HuH-7 (cell line): ENCODE results near the gene LGALS9B.
"Not testable (repeated sequence)": the region's sequence is repeated elsewhere in the genome, so short reads cannot be mapped to it uniquely, and the experiment has no call there.

Experiments used
- DNase-seq: peaks from one replicate; pipeline ENCODE4 v3.0.0; 2011; ENCODE audit warnings: low spot score

Gene LGALS9B

DNA sequence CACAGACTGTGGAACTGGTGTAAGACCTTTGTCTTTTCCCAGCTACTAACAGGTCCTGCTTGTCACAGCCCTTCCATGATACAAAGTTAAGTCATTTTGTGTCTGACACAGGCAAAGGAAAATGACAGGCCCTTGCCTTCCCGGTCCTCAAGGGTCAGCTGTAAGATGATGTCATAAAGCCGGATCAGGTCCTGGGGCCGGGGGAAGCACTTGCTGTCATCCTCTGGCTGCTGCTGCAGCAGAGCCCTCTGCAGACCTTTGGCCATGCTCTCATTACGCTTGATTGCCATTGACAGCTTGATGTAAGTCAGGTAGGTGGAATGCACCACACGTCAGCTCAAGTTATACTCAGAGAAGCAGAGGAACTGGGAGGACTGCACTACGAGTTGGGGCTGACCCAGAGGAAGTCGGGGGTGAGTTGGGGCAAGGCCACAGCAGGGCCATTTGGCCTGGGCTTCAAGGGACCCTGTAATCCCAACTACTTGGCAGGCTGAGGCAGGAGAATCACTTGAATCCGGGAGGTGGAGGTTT, 50.9 kb downstream of the LGALS9B start:
- DNase-seq: not testable (repeated sequence)

DNA sequence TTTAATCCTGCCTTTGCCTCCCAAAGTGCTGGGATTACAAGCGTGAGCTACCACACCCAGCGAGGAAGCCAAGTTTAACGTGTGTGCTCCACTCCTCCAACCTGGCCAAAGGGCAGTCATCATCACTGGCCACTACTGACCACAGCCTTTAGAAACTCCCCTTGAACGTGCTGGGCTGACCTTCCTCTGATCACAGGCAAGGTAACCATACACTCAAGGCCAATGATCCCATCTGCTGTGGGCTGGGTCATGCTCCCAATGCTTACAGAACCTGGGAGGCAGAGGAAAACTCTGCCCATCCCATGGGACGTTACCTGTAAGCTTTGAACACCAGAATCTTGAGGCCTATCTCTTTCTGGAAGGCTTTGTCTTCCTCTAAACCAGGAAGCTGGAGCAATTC, 51.9 kb downstream of the LGALS9B start:
- not testable (repeated sequence) for DNase-seq

DNA sequence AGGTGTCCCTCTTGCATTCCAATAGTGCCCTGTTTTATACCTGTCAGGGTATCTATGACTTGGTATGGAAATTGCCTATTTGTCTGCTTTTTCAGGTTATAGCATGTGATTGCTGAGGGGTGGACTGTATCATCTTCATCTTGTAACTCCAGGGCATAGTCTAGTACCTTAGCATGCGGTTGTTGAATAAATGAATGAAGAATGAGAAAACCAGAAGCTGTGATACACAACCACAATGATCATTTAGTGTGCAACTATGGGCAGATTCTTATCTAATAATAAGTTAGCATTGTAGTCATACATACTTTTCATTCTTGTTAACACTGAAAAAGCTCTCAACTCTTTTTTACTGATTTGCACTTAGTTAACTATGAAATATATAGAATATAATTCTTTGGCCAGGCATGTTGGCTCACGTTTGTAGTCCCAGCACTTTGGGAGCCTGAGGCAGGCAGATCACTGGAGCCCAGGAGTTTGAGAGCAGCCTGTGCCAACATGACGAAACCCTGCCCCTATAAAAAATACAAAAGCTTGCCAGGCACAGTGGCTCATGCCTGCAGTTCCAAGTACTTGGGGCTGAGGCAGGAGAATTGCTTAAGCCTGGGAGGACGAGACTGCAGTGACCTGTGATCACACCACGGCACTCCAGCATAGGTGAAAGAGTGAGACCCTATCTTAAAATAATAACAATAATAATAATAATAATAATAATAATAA, 65.9 kb downstream of the LGALS9B start:
- not testable (repeated sequence) for DNase-seq

DNA sequence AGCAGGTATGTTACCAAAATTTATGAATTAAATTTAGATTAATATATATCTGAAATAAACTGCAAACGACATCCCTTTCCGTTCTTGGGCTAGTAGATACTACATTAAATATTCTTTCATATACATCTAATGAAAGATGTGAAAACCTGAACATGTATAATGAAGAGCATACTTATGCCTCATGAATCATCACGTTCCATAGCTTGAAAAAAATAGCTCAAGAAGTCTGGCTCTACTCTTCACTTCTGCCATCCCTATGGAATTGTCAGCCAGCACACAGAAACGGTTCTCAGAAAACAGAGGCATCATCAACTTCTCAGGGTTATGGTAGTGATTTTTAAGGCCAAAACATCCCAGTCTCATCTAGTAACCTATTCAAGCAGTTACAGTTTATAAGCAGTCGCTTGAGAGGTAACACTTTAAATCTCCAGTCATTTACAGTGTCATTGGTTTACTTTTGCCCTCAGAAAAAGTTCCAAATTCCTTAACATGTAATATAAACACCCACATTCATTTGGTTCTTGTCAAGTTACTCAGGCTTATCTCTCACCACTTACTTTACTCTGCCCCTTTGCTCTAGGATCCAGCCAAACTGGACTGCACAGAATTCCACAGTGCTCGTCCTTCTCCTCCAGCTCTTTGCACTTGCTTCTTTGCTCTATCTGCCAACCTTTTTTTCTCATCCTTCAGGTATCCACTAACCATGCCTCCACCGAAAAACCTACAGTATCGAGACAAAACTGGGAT, 66.6 kb downstream of the LGALS9B start:
- DNase-seq: not testable (repeated sequence)
